NCI-H146 treated with DMSO at 0.1 percent for 48 hours (cell line): ENCODE results near the gene ENPP3.
"Not testable (repeated sequence)": the region's sequence is repeated elsewhere in the genome, so short reads cannot be mapped to it uniquely, and the experiment has no call there.

Source experiments
- DNase-seq: peaks from one replicate; lab custom pipeline; 2025; ENCODE audit not compliant: unreplicated experiment; lab: John Stamatoyannopoulos, UW

Gene ENPP3

GRCh38 chr6:131683479-131683878 is 46.4 kb downstream of the ENPP3 start:
- DNase-seq = no peak

- no peak for DNase-seq
Observed at GRCh38 chr6:131685266-131685780, 48.2 kb downstream of the ENPP3 start.

GRCh38 chr6:131687022-131687421 is 49.9 kb downstream of the ENPP3 start:
- DNase-seq = no peak

- DNase-seq = no peak
Observed at GRCh38 chr6:131688286-131688685, 51.2 kb downstream of the ENPP3 start.

GRCh38 chr6:131692031-131692430 is 54.9 kb downstream of the ENPP3 start:
- DNase-seq = no peak

- DNase-seq = no peak
Observed at GRCh38 chr6:131692589-131692988, 55.5 kb downstream of the ENPP3 start.

GRCh38 chr6:131693384-131693783 is 56.3 kb downstream of the ENPP3 start:
- peak; percentile 71 for DNase-seq

- DNase-seq = peak; percentile 91
Observed at GRCh38 chr6:131694832-131695426, 57.8 kb downstream of the ENPP3 start.

GRCh38 chr6:131696956-131697355 is 59.9 kb downstream of the ENPP3 start:
- DNase-seq = no peak

- not testable (repeated sequence) for DNase-seq
Observed at GRCh38 chr6:131700851-131701250, 63.7 kb downstream of the ENPP3 start.

- DNase-seq = not testable (repeated sequence)
Observed at GRCh38 chr6:131703905-131704304, 66.8 kb downstream of the ENPP3 start.

GRCh38 chr6:131710917-131711316 is 73.8 kb downstream of the ENPP3 start, which contains the start of gene CTAGE9:
Gene CTAGE9 (minus strand): TSS chr6:131711017. CDS start chr6:131711017, 0 bp downstream.
- not testable (repeated sequence) for DNase-seq

GRCh38 chr6:131715567-131715966 is 78.5 kb downstream of the ENPP3 start:
- DNase-seq = not testable (repeated sequence)

- DNase-seq = no peak
Observed at GRCh38 chr6:131717836-131718542, 80.9 kb downstream of the ENPP3 start.

- DNase-seq = no peak
Observed at GRCh38 chr6:131721161-131721560, 84.1 kb downstream of the ENPP3 start.

GRCh38 chr6:131724114-131724513 is 87.0 kb downstream of the ENPP3 start:
- DNase-seq = no peak

GRCh38 chr6:131727467-131727866 is 90.4 kb downstream of the ENPP3 start:
- DNase-seq = no peak

GRCh38 chr6:131727868-131728267 is 90.8 kb downstream of the ENPP3 start:
- DNase-seq = no peak

GRCh38 chr6:131728296-131728939 is 91.3 kb downstream of the ENPP3 start:
- no peak for DNase-seq

- no peak for DNase-seq
Observed at GRCh38 chr6:131729550-131729949, 92.4 kb downstream of the ENPP3 start.

- no peak for DNase-seq
Observed at GRCh38 chr6:131730264-131730663, 93.2 kb downstream of the ENPP3 start.

- DNase-seq = no peak
Observed at GRCh38 chr6:131731224-131731623, 94.1 kb downstream of the ENPP3 start.
